ENCODE data around the gene CAPZB. TPM values are rescaled to one million over a fixed set of nuclear protein-coding genes. Genes with fewer than 3 reads are reported as not detected.

CAPZB gene
- total and polyA plus RNA-seq, 2 donors (not counting 3 experiments of a cell fraction or from before 2014, with no cell fraction given) = 196 to 347 TPM

DNA sequence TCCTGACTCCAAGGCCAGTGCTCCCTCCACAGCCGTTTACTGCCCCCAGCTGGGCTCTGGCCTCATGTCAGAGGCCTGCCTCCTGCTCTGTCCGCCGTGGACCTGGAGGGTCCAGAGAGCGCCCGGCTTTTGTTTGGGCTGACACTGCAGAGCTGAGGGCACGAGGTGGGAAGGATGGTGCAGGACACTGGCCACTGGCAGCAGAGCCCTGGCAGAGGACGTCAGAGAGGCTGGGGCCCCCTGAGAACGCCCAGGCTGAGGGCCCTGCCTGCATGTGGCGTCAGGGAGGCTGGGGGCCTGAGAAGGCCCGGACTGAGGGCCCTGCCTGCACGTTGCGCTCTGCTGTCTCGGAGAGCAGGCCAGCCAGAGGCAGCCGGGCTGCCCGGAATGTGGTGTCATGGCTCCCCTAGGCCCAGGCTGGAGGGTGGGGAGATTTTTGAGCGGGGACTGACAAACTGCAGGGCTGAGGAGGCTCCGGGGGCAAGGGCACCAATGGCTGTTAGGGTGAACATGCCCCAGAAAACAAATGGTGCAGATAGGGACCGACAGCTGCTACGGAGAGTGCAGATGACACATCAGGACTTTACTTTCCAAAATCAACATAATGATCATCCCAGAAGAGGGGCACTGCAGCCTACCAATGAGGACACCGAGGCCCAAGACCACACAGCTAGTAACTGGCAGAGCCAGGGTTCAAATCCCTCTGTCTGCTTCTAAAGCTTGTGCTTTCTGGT, 141.6 kb downstream of the CAPZB start:
- Histone ChIP-seq H3K79me2 (ENCODE audit: control insufficient read depth, insufficient read depth, low read length) (no peaks in the 10 kb centered on the region), H3K4me1 (ENCODE audit: control insufficient read depth, extremely low read depth, insufficient read depth, low read length) (no peaks in the 10 kb centered on the region), H3K4me3 (replicated peaks in 1 of 3; ENCODE audit: insufficient read depth in 1 of 3, low read depth in 1 of 3, low read length in 3 of 3) (no peak overlapping the region), H3K9me3 (replicated peaks; ENCODE audit: control insufficient read depth, insufficient read depth, low read length) (no peaks in the 10 kb centered on the region), H3K27me3 (ENCODE audit: control insufficient read depth in 2 of 2, insufficient read depth in 2 of 2, low read length in 2 of 2) (no peaks in the 10 kb centered on the region), H4K20me1 (replicated peaks; ENCODE audit: control insufficient read depth, extremely low read depth, insufficient read depth, low read length) (no peaks in the 10 kb centered on the region), H2AFZ (ENCODE audit: low read depth, low read length) (no peak overlapping the region), H3K27ac (ENCODE audit: insufficient read depth, low read depth, low read length) (no peak overlapping the region), H3K4me2 (ENCODE audit: insufficient read depth, low read length) (no peak overlapping the region), H3K9ac (replicated peaks; ENCODE audit: extremely low read depth, insufficient read depth, low read length) (no peak overlapping the region), H3K9me1 (replicated peaks; ENCODE audit: control insufficient read depth, extremely low read depth, insufficient read depth, low read length) (no peaks in the 10 kb centered on the region), H3K36me3 (ENCODE audit: control insufficient read depth in 2 of 2, extremely low read depth in 1 of 2, insufficient read depth in 2 of 2, low read length in 2 of 2) (peaks cover 3 to 42% of the 10 kb centered on the region in 2 experiments)
- intact Hi-C loops (cut with micrococcal nuclease) (loop anchor here (1.0 to 5.0 kb wide), 4 partner anchors 91 to 310 kb away; partner anchors contain the start of genes CAPZB, EMC1 and MRTO4), dilution Hi-C loops (cut with MboI; ENCODE audit: extremely low pct_ligation_motif_present, low sequenced_read_pairs) (no loop called here)
- no TSS peak for BruUV-seq (replicated peaks)
- DNase-seq (ENCODE audit: low read depth, low spot score) (no peak), FAIRE-seq (no peak)
- ChIA-PET POLR2A (no interaction called here), CTCF (interaction anchor here (0.7 to 10.6 kb wide), 9 partner anchors 16 to 318 kb away, joined by 3 to 99 read pairs (median 4); no protein-coding TSS in a partner anchor)
- TF ChIP-seq FOS (IDR thresholded peaks at IDR 0.05; ENCODE audit: borderline replicate concordance, insufficient read depth, low read length) = no peak

- intact Hi-C loops (cut with micrococcal nuclease) (loop anchor here (5.0 kb wide), 2 partner anchors 91 to 144 kb away; partner anchors contain the start of genes CAPZB, EMC1 and MRTO4), dilution Hi-C loops (cut with MboI; ENCODE audit: extremely low pct_ligation_motif_present, low sequenced_read_pairs) (no loop called here)
- no peak overlapping the region for H3K4me2 ChIP-seq (ENCODE audit: insufficient read depth, low read length)
- H3K27ac ChIP-seq (ENCODE audit: insufficient read depth, low read depth, low read length) = no peak overlapping the region
- H3K9ac ChIP-seq (replicated peaks; ENCODE audit: extremely low read depth, insufficient read depth, low read length) = no peak overlapping the region
- ChIA-PET CTCF (interaction anchor here (1.3 to 10.6 kb wide), 2 partner anchors 239 to 310 kb away, joined by 4 to 99 read pairs; no protein-coding TSS in a partner anchor), POLR2A (no interaction called here)
- no peaks in the 10 kb centered on the region for H4K20me1 ChIP-seq (replicated peaks; ENCODE audit: control insufficient read depth, extremely low read depth, insufficient read depth, low read length)
- TF ChIP-seq, protein P1, sequence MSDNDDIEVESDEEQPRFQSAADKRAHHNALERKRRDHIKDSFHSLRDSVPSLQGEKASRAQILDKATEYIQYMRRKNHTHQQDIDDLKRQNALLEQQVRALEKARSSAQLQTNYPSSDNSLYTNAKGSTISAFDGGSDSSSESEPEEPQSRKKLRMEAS (IDR thresholded peaks at IDR 0.05; ENCODE audit: insufficient read depth, insufficient read length) = no peak
- TF ChIP-seq CTCF (IDR thresholded peaks at IDR 0.05; ENCODE audit: extremely low read depth in 1 of 2, insufficient read depth in 1 of 2, low read depth in 1 of 2, low read length in 2 of 2) (no peak), GATA2 (IDR thresholded peaks at IDR 0.05; ENCODE audit: insufficient read depth, insufficient read length, low read depth, low read length) (no peak), EZH2 (IDR thresholded peaks at IDR 0.05; ENCODE audit: borderline replicate concordance, low read depth, low read length, severe bottlenecking) (no peak), POLR2AphosphoS5 (IDR thresholded peaks at IDR 0.05; ENCODE audit: insufficient read depth, low read depth, low read length) (no peak), POLR2A (IDR thresholded peaks at IDR 0.05; ENCODE audit: low read depth, low read length) (no peak), JUN (IDR thresholded peaks at IDR 0.05; ENCODE audit: borderline replicate concordance, insufficient read depth, insufficient read length, low read depth) (no peak), MYC (IDR thresholded peaks at IDR 0.05; ENCODE audit: low read depth, low read length) (no peak), FOS (IDR thresholded peaks at IDR 0.05; ENCODE audit: borderline replicate concordance, insufficient read depth, low read length) (no peak)
- H3K9me1 ChIP-seq (replicated peaks; ENCODE audit: control insufficient read depth, extremely low read depth, insufficient read depth, low read length) = no peaks in the 10 kb centered on the region
- H3K36me3 ChIP-seq (ENCODE audit: control insufficient read depth in 2 of 2, extremely low read depth in 1 of 2, insufficient read depth in 2 of 2, low read length in 2 of 2) = peaks cover 3 to 45% of the 10 kb centered on the region in 2 experiments
- BruUV-seq (replicated peaks) = no TSS peak
- no peaks in the 10 kb centered on the region for H3K79me2 ChIP-seq (ENCODE audit: control insufficient read depth, insufficient read depth, low read length)
- H3K9me3 ChIP-seq (replicated peaks; ENCODE audit: control insufficient read depth, insufficient read depth, low read length) = no peaks in the 10 kb centered on the region
- H2AFZ ChIP-seq (ENCODE audit: low read depth, low read length) = no peak overlapping the region
- no peaks in the 10 kb centered on the region for H3K27me3 ChIP-seq (ENCODE audit: control insufficient read depth in 2 of 2, insufficient read depth in 2 of 2, low read length in 2 of 2)
- no peak for FAIRE-seq
- no peak for DNase-seq (ENCODE audit: low read depth, low spot score)
- no peak overlapping the region for H3K4me3 ChIP-seq (replicated peaks in 1 of 3; ENCODE audit: insufficient read depth in 1 of 3, low read depth in 1 of 3, low read length in 3 of 3)
- no peaks in the 10 kb centered on the region for H3K4me1 ChIP-seq (ENCODE audit: control insufficient read depth, extremely low read depth, insufficient read depth, low read length)
Observed at GRCh38 chr1:19342894-19343616, 142.3 kb downstream of the CAPZB start.
